Measurements from ENCODE around the gene CDC42BPB.

Gene CDC42BPB

DNA sequence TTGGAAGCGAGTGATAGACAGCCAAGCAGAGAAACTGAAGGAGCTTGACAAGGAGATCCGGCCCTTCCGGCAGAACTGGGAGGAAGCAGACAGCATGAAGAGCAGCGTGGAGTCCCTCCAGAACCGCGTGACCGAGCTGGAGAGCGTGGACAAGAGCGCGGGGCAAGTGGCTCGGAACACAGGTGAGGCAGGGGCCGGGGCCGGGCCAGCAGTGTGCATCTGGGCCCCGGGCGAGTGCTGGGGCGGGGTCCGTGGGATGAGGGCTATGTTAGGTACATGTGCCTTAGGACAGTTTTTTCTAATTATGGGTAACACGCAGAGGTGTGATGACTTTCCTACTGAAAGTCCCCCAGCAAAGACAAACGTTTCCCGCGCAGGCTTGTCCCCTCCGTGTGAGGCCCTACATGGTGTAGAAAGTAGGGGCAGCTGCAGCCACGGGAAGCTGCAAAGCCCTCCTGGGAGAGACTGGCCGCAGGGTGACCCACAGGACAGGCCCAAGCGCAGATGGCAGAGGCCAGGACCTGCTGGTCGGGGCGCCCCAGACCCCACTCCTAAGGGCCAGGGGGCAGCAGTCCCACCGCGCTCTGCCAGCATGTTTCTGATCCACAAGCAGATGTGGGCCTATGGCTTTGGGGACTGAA, 154.0 kb downstream of the CDC42BPB start:
- no peak overlapping the region for H3K4me3 ChIP-seq (ENCODE audit: low read length)
- H3K4me1 ChIP-seq (ENCODE audit: low read length) = peaks cover 46% of the 10 kb centered on the region
- H3K36me3 ChIP-seq (replicated peaks; ENCODE audit: low read depth, low read length) = peaks cover 66% of the 10 kb centered on the region
- peaks cover 51% of the 10 kb centered on the region for H4K20me1 ChIP-seq (ENCODE audit: insufficient read depth, low read length)
- no peak overlapping the region for H3K9ac ChIP-seq (ENCODE audit: low read length)
- H2AFZ ChIP-seq (ENCODE audit: low read depth, low read length) = no peak overlapping the region
- H3K27me3 ChIP-seq (ENCODE audit: low read depth, low read length) = no peaks in the 10 kb centered on the region
- H3K4me2 ChIP-seq (ENCODE audit: low read length) = no peak overlapping the region
- peaks cover 72% of the 10 kb centered on the region for H3K79me2 ChIP-seq (ENCODE audit: low read length)
- peak overlapping the region; percentile 95; the same call in 1 of the 2 replicates for H3K27ac ChIP-seq (ENCODE audit: low read length)
- TF ChIP-seq, protein P1, sequence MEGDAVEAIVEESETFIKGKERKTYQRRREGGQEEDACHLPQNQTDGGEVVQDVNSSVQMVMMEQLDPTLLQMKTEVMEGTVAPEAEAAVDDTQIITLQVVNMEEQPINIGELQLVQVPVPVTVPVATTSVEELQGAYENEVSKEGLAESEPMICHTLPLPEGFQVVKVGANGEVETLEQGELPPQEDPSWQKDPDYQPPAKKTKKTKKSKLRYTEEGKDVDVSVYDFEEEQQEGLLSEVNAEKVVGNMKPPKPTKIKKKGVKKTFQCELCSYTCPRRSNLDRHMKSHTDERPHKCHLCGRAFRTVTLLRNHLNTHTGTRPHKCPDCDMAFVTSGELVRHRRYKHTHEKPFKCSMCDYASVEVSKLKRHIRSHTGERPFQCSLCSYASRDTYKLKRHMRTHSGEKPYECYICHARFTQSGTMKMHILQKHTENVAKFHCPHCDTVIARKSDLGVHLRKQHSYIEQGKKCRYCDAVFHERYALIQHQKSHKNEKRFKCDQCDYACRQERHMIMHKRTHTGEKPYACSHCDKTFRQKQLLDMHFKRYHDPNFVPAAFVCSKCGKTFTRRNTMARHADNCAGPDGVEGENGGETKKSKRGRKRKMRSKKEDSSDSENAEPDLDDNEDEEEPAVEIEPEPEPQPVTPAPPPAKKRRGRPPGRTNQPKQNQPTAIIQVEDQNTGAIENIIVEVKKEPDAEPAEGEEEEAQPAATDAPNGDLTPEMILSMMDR (IDR thresholded peaks at IDR 0.05; ENCODE audit: low read depth, low read length) = no peak
- no peak for TF ChIP-seq EZH2phosphoT487 (IDR thresholded peaks at IDR 0.05; ENCODE audit: low read depth)
- no peaks in the 10 kb centered on the region for H3K9me3 ChIP-seq (ENCODE audit: insufficient read depth, low read length)

DNA sequence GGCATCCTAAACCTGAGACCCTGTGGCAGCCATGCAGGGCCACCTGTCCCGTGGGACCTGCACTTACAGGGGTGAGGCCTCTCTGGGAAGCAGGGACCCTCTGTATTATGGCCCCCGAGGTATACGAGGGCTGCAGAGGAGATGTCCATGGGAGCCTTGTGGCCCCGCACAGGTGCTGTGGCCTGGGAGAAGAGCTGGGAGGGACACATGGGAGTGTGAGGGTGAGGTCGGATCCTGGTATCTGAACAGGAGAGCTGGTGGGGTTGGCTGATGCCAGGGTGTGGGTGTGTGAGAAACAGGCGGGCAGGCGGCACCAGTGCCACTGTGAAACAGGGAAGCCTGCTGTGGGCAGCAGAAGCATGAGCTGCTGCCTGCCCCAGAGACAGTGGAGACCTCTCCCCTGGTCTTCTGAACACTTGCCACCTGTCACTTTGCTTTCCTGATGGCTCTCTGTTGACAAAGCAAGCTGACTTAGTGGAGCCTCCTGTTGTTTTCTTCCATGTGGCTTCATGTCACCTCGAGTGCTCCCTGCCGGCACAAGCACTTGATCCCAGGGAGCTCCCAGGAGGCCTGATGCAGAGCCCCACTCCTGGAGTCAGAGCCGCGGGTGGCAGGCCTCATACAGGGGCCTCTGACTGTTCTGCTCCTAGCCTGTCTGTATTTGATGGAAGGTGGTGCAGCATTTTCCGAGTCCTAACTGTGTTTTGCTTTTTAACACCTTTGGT, 154.7 kb downstream of the CDC42BPB start:
- no peak overlapping the region for H2AFZ ChIP-seq (ENCODE audit: low read depth, low read length)
- peaks cover 53% of the 10 kb centered on the region for H3K4me1 ChIP-seq (ENCODE audit: low read length)
- peak overlapping the region; percentile 42; the same call in 1 of the 2 replicates for H3K4me3 ChIP-seq (ENCODE audit: low read length)
- TF ChIP-seq, protein P1 (IDR thresholded peaks at IDR 0.05; ENCODE audit: low read depth, low read length) = no peak
- TF ChIP-seq EZH2phosphoT487 (IDR thresholded peaks at IDR 0.05; ENCODE audit: low read depth) = no peak
- no peaks in the 10 kb centered on the region for H3K27me3 ChIP-seq (ENCODE audit: low read depth, low read length)
- H3K4me2 ChIP-seq (ENCODE audit: low read length) = peak overlapping the region; percentile 88
- H3K9ac ChIP-seq (ENCODE audit: low read length) = peak overlapping the region; percentile 57
- no peaks in the 10 kb centered on the region for H3K9me3 ChIP-seq (ENCODE audit: insufficient read depth, low read length)
- peak overlapping the region; percentile 95 for H3K27ac ChIP-seq (ENCODE audit: low read length)
- peaks cover 47% of the 10 kb centered on the region for H4K20me1 ChIP-seq (ENCODE audit: insufficient read depth, low read length)
- peaks cover 63% of the 10 kb centered on the region for H3K36me3 ChIP-seq (replicated peaks; ENCODE audit: low read depth, low read length)
- H3K79me2 ChIP-seq (ENCODE audit: low read length) = peaks cover 70% of the 10 kb centered on the region

DNA sequence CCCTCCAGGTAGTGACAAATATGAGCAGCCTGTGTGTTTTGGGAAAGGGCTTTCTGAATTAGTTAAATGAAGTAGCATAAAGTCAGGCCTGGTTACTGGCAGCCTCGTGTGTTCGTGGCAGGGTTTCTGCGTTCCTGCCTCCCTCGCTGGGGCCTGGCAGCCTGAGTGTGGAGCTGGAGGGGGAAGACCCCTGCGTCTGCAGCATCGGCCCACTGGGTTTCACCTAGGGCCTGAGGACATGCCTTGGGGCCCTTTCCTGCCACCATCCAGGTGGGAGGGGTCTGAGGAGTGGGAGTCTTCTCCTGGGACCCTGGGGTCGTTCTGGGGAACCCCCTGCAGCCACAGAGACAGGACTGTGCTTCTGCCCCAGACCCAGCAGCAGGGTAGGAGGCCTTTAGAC, 155.3 kb downstream of the CDC42BPB start:
- Histone ChIP-seq H2AFZ (ENCODE audit: low read depth, low read length) (no peak overlapping the region), H3K27ac (ENCODE audit: low read length) (peak overlapping the region; percentile 95), H3K4me3 (ENCODE audit: low read length) (peak overlapping the region; percentile 42), H3K4me2 (ENCODE audit: low read length) (peak overlapping the region; percentile 88), H3K9ac (ENCODE audit: low read length) (peak overlapping the region; percentile 57), H3K4me1 (ENCODE audit: low read length) (peaks cover 59% of the 10 kb centered on the region), H4K20me1 (ENCODE audit: insufficient read depth, low read length) (peaks cover 45% of the 10 kb centered on the region), H3K79me2 (ENCODE audit: low read length) (peaks cover 71% of the 10 kb centered on the region), H3K27me3 (ENCODE audit: low read depth, low read length) (no peaks in the 10 kb centered on the region), H3K36me3 (replicated peaks; ENCODE audit: low read depth, low read length) (peaks cover 58% of the 10 kb centered on the region), H3K9me3 (ENCODE audit: insufficient read depth, low read length) (no peaks in the 10 kb centered on the region)
- no peak for TF ChIP-seq EZH2phosphoT487 (IDR thresholded peaks at IDR 0.05; ENCODE audit: low read depth)
- TF ChIP-seq, protein P1 (IDR thresholded peaks at IDR 0.05; ENCODE audit: low read depth, low read length) = no peak

DNA sequence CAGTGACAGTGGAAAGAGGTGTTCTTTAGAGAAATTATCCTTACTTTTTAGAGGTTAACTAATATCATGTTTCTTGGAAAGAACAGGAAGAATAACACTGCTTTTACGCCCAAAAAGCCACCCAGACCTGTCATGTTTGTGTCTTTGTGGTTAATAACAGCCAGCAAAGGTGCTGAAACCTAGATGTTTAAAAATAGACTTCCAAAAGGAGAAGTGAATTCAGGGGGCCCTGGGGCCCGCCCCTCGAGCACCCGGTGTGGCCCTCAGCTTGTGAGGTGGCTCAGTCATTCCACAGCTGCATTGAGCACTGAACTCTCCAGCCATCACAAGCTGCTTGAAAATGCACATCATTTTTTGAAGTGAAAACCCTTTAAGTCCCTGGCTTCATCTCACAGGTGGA, 155.7 kb downstream of the CDC42BPB start:
- H4K20me1 ChIP-seq (ENCODE audit: insufficient read depth, low read length) = peaks cover 42% of the 10 kb centered on the region
- no peaks in the 10 kb centered on the region for H3K27me3 ChIP-seq (ENCODE audit: low read depth, low read length)
- peak overlapping the region; percentile 63 for H3K9ac ChIP-seq (ENCODE audit: low read length)
- peak overlapping the region; percentile 88 for H3K4me2 ChIP-seq (ENCODE audit: low read length)
- H3K36me3 ChIP-seq (replicated peaks; ENCODE audit: low read depth, low read length) = peaks cover 55% of the 10 kb centered on the region
- H3K4me3 ChIP-seq (ENCODE audit: low read length) = peak overlapping the region; percentile 62
- no peak for TF ChIP-seq EZH2phosphoT487 (IDR thresholded peaks at IDR 0.05; ENCODE audit: low read depth)
- TF ChIP-seq, protein P1 (IDR thresholded peaks at IDR 0.05; ENCODE audit: low read depth, low read length) = no peak
- peaks cover 70% of the 10 kb centered on the region for H3K79me2 ChIP-seq (ENCODE audit: low read length)
- H3K4me1 ChIP-seq (ENCODE audit: low read length) = peaks cover 64% of the 10 kb centered on the region
- H2AFZ ChIP-seq (ENCODE audit: low read depth, low read length) = no peak overlapping the region
- no peaks in the 10 kb centered on the region for H3K9me3 ChIP-seq (ENCODE audit: insufficient read depth, low read length)
- H3K27ac ChIP-seq (ENCODE audit: low read length) = peak overlapping the region; percentile 95

Measured in OCI-LY3 (cell line).